ENCODE data around the gene UBR2.
A peak's percentile ranks its signal among the peaks of the same experiment; 100 is the strongest.
"Not testable (repeated sequence)": the region's sequence is repeated elsewhere in the genome, so short reads cannot be mapped to it uniquely, and the experiment has no call there.

The UBR2 gene

DNA sequence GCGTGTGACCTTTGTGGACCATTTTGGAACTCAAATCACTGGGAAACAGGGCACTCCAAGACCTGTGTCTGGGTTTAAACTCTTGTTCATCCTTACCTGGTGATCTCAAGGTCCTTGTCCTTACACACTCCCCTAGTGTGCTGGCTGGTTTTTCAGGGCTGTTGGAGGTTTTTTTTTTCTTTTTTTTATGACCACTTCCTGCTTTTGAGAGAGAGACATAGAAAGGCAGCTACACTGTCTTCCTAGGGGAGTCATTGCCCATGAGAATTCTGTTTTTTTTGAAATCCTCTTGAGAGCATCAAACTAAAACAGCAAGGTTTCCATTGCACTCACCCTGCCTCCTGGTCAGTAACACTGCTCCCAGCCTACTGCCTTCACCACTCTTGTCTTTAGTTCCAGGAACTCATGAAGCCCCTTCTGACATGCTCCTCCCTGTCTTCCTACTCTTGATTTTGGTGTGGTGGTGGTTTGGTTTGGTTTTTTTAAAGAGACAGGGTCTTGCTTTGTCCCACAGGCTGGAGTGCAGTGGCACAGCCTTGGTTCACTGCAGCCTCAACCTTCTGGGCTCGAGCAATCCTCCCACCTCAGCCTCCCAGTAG is 130.0 kb downstream of the UBR2 start:
- FAIRE-seq, result no peak

GRCh38 chr6:42694586-42694985 is 130.8 kb downstream of the UBR2 start:
- no peak for FAIRE-seq

GRCh38 chr6:42696526-42697267 is 132.9 kb downstream of the UBR2 start:
- no peak for FAIRE-seq

DNA sequence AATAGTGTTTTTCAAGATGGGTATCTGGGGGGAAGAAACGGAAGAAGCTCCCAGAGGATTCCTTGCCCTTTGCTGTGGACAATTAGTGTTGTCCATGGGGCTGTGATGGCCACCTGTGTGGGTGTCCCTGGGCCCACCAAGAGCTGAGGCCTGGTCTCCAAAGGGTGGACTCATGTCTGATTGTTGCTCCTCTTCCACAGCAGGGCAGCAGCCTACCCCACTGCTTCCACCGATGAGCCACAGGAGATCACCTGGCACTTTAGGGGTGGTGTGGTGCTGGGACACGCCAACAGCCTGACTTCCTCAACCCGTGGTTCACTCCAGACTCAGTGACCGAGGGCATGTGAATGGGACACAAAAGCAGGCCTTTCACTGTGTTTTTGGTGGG is 133.4 kb downstream of the UBR2 start:
- FAIRE-seq, result no peak

- FAIRE-seq, result no peak
Observed at GRCh38 chr6:42698217-42698616, 134.4 kb downstream of the UBR2 start.

DNA sequence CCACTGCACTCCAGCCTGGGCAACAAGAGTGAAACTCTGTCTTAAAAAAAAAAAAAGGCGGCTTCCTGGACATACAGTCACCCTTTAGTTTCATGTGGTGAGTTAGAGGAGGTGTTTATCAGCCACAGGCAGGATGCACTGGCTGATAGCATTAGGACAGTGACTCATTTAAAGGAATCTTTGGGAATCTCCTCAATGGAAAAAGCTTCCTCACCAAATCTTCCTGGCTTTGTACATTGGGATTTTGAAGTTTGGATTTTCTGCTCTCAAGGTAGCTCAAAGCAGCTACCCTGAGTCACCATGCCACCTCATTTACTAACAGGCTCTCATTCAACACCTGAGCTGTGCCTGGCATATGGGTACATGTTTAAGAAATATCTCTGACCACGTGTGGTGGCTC is 138.4 kb downstream of the UBR2 start:
- no peak for FAIRE-seq

DNA sequence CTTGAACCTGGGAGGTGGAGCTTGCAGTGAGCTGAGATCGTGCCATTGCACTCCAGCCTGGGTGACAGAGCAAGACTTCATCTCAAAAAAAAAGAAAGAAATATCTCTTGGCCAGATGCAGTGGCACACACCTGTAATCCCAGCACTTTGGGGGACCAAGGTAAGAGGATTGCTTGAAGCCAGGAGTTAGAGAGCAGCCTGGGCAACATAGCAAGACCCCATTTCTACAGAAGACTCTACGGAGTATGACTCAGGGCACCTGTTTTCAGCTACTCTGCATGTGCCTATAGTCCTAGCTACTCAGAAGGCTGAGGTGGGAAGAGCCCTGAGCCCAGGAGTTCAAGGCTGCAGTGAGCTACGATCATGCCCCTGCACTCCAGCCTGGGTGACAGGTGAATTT is 139.0 kb downstream of the UBR2 start:
- not testable (repeated sequence) for FAIRE-seq

GRCh38 chr6:42704251-42704936 is 140.6 kb downstream of the UBR2 start:
- FAIRE-seq, result no peak

DNA sequence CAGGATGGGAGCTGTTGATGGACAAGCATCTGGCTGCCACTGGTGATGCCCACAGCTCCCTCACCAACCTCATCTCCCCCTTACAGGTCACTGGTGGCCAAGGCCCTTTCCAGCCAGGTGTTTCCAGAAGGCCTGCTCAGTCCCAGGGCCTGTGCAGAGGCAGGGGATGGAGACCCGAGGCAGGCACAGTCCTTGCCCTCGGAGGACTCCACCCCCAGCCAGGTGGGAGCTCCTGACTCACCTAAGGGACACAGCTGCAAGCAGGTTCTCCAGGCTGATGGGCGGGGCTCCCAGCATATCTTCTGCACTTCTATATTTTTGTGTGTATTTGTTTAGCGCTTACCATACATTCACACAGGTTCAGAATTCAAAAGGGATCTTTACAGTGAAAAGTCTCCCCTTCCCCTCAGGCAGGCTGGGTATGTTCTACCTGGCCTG is 141.1 kb downstream of the UBR2 start:
- no peak for FAIRE-seq

DNA sequence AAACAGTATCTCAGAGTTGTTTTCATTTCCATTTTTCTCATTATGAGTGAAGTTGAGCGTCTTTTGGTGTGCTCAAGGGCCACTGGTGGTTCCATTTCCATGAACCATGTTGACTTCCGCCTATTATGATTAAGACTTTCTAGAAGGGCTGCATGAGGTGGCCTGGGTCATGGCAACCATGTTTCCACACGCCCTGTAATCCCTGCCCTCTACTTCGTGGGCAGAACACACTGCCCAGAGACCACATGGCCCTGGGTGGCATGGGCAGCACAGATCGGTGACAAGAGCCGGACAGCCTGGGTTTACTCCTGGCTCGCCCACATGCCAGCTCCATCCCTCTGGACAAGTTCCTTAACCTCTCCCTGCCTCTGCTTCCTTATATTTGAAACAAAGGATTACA is 143.8 kb downstream of the UBR2 start:
- no peak for FAIRE-seq

- FAIRE-seq, result no peak
Observed at GRCh38 chr6:42708096-42708495, 144.3 kb downstream of the UBR2 start.

DNA sequence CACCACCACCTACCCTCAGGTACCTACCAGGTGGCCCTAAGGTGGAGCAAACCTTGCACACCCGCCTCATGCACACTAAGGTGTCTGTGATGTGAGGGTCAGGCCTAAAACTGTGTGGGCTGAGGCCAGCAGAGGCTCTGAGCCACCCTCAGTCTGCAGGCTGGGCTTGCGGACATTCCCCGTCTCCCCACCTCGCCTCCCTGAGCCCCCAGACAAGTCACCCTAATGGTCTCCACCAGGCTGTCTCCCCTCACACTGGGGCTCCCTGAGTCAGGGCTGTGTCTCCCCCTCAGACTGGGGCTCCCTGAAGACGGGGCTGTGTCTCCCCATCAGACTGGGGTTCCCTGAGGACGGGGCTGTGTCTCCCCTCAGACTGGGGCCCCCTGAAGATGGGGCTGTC is 146.0 kb downstream of the UBR2 start:
- FAIRE-seq, result no peak

- no peak for FAIRE-seq
Observed at GRCh38 chr6:42710316-42710715, 146.5 kb downstream of the UBR2 start.

GRCh38 chr6:42711930-42712329 is 148.1 kb downstream of the UBR2 start:
- no peak for FAIRE-seq

DNA sequence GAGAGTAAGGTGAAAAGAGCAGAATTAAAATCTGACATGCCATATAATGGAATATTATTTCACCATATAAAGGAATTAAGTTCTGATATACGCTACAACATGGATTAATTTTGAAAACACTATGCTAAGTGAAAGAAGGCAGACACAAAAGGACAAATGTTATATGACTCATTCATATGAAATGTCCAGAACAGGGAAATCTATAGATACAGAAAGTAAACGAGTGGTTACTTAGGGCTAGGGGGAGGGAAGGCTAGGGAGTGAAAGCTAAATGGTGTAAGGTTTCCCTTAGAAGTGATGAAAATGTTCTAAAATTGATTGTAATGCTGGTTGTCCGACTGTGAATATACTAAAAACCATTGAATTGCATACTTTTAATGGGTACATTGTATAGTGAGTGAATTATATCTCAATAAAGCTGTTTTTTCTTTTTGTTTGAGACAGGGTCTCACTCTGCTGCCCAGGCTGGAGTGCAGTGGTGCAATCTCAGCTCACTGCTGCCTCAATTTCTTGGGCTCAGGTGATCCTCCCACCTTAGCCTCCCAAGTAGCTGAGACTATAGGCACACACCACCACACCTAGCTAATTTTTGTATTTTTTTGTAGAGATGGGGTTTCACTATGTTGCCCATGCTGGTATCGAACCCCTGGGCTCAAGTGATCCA is 150.4 kb downstream of the UBR2 start:
- no peak for FAIRE-seq

DNA sequence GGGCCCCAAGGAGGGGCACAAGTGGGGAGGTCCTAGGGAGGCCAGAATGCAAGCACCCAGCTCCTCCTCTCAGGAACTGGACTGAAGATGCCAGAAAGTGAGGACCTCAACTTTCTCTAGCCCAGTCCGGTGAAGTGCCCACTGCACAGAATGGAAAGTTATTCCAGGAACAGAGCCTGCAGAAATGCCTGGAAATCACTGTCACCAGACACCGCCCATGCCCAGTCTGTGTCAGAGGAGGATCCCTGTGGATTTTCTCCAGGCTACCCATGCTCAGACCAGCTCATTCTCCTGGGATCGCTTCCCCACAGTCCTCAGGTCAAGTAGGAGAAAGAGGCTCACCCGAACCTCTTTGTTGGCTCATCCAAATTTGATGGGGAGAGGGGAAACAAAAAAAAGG is 152.0 kb downstream of the UBR2 start:
- no peak for FAIRE-seq

DNA sequence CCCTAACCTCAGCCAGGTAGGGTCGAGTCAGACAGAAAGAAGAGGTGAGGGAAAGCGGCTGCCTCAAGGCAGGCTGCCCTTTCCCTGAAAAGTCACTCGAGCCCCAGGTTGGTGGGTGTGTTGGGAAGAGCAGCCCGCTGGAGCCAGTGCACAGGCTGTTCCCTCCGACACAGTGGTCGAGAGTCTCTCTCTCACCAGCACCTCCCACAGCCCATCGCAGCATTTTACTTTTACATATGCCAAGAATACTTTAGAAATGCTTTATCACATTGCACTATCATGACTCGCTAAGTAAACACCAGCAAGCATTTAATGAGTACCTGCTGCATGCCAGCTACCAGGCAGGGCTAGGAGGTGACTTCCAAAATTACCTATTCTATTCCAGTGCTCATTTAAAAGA is 156.9 kb downstream of the UBR2 start:
- no peak for FAIRE-seq

DNA sequence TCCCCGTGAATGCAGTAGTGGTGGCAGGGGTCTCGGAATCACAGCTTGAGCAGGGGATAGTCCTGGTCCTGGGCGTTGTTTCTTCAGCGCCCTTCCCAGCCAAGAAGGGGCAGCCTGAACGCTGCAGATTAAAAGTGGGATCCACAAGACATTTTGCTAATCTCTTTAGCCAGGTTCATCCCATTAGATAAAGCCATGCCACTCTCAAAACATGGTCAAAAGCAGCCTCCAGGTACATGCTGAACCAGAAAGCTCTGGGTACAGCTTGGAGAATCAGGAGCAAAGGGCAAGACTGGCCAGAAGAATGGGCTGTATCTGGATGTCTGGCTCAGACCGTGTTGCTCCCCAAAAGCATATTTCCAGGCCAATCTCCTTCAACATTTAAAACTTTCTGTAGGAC is 158.7 kb downstream of the UBR2 start, which contains the start of gene PRPH2:
TSS of gene PRPH2 (minus strand) at position 101 of the 400 bp plus-strand sequence. CDS start 263 bp downstream, outside the sequence.
- FAIRE-seq, result no peak

- no peak for FAIRE-seq
Observed at GRCh38 chr6:42724825-42725224, 161.0 kb downstream of the UBR2 start.

- no peak for FAIRE-seq
Observed at GRCh38 chr6:42726026-42726425, 162.2 kb downstream of the UBR2 start.

- peak; percentile 92 for FAIRE-seq
Observed at GRCh38 chr6:42726485-42727086, 162.8 kb downstream of the UBR2 start.

DNA sequence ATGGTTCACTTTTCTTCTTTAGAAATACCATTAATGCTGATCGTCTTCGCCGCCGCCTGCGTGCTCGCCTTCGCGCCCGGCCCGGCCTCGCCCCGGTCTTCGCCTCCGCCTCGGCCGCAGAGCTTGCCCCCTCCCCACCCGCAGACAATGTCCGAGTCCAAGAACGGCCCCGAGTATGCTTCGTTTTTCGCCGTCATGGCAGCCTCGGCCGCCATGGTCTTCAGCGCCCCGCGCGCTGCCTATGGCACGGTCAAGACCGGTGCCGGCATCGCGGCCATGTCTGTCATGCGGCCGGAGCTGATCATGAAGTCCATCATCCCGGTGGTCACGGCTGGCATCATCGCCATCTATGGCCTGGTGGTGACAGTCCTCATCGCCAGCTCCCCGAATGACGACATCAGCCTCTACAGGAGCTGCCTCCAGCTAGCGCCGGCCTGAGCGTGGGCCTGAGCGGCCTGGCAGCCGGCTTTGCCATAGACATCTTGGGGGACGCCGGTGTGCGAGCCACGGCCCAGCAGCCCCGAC is 163.3 kb downstream of the UBR2 start:
- no peak for FAIRE-seq

DNA sequence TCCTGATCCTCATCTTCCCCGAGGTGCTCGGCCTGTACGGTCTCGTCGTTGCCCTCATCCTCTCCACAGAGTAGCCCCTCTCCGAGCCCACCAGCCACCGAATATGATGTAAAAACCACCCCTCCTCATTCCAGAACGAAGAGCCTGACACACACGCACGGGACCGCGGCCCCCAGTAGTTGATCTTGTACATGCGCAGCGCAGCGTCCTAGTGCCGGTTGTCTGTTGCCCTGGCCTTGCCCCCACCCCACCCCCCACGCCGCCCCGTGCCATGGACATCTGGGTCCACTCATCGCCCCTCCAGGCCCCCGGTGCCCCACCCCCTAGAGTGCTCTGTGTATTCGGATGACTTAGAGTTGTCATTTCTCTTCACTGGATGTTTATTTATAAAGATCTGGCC is 163.8 kb downstream of the UBR2 start:
- FAIRE-seq, result no peak
